ENCODE measurements around the gene CLEC11A.

Gene CLEC11A

GRCh38 chr19:50705422-50706019 is 17.6 kb upstream of the CLEC11A start:
- peak; percentile 27 for DNase-seq

GRCh38 chr19:50706387-50706786 is 16.8 kb upstream of the CLEC11A start:
- no peak for DNase-seq

- DNase-seq = no peak
These were observed 14.8 kb upstream of the CLEC11A start for GRCh38 chr19:50708179-50708879.

GRCh38 chr19:50710094-50710493 is 13.1 kb upstream of the CLEC11A start:
- no peak for DNase-seq

GRCh38 chr19:50710612-50711011 is 12.6 kb upstream of the CLEC11A start:
- no peak for DNase-seq

GRCh38 chr19:50711196-50711595 is 12.0 kb upstream of the CLEC11A start:
- DNase-seq = no peak

GRCh38 chr19:50711805-50712204 is 11.4 kb upstream of the CLEC11A start:
- DNase-seq = no peak

- no peak for DNase-seq
These were observed 10.3 kb upstream of the CLEC11A start for GRCh38 chr19:50712833-50713232.

- DNase-seq = no peak
These were observed 9.5 kb upstream of the CLEC11A start for GRCh38 chr19:50713556-50714236.

GRCh38 chr19:50716178-50717025 is 6.8 kb upstream of the CLEC11A start:
- no peak for DNase-seq

GRCh38 chr19:50717026-50717723 is 6.0 kb upstream of the CLEC11A start:
- DNase-seq = no peak

GRCh38 chr19:50717891-50718254 is 5.3 kb upstream of the CLEC11A start:
- DNase-seq = no peak

- DNase-seq = no peak
These were observed 4.7 kb upstream of the CLEC11A start for GRCh38 chr19:50718255-50719118.

- no peak for DNase-seq
These were observed 4.1 kb upstream of the CLEC11A start for GRCh38 chr19:50719119-50719435.

GRCh38 chr19:50719566-50719965 is 3.6 kb upstream of the CLEC11A start, which contains the start of gene SHANK1:
SHANK1 (minus strand) TSS chr19:50719802; CDS start chr19:50716919, 2,883 bp downstream.
- DNase-seq = no peak

- no peak for DNase-seq
These were observed 2.8 kb upstream of the CLEC11A start for GRCh38 chr19:50720181-50720920.

GRCh38 chr19:50720921-50721381 is 2.2 kb upstream of the CLEC11A start:
- DNase-seq = no peak

- DNase-seq = no peak
These were observed 1.6 kb upstream of the CLEC11A start for GRCh38 chr19:50721441-50722137.

- no peak for DNase-seq
These were observed 757 bp upstream of the CLEC11A start for GRCh38 chr19:50722201-50723013.

Data from kidney glomerular epithelial cell (primary cell).